GM19328 (cell line): ENCODE results near the gene SLX4.
"Not testable (repeated sequence)": the region's sequence is repeated elsewhere in the genome, so short reads cannot be mapped to it uniquely, and the experiment has no call there.

Source experiments
- ATAC-seq: cut with Tn5 transposase; IDR thresholded peaks from one replicate; pipeline ENCODE4 v1.9.1; 2021; ENCODE audit warnings: mild to moderate bottlenecking, moderate library complexity; ENCODE audit not compliant: unreplicated experiment

The SLX4 gene

DNA sequence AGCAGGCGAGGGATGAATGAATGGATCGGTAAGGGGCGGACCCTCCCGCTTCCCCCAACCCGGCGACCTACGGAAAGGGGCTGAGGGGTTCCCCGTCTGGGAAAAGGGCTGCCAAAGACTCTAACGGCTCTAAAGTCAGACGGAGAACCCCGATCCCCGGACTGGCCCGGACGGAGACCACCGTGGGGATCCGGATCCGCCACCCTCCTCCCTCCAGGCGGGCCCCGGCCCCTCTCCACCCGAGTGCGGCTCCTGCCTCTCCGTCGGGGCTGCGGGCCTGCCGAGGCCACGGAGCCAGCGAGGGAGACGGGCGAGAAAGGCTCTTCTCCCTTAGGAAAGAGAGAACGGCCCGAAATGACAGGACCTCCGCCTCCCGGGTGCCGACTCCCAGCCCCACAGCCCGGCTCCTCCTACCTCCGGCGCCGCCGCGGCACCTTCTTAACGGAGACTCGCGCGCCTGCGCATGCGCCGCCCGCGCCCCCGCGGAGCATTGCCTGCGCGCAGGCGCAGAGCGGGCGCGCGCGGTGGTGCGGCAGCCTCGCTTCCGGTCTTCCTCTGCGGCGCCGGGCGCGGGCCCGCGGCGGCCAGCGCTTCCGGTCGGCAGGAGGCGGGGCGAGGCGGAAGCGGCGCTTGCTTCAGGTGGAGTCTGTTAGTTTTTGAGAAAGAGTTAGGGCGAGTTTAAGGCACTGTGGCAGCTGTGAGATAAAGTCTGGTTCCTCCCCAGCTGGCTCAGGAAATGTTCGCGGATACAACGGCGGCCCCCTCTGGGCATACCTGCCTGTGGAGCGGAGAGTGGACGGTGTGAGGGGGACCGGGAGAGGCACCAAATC lies at the start of gene SLX4:
SLX4 (minus strand) TSS at position 461 of the 830 bp plus-strand sequence. CDS start 2,642 bp downstream, outside the sequence.
- peak; percentile 89 for ATAC-seq

DNA sequence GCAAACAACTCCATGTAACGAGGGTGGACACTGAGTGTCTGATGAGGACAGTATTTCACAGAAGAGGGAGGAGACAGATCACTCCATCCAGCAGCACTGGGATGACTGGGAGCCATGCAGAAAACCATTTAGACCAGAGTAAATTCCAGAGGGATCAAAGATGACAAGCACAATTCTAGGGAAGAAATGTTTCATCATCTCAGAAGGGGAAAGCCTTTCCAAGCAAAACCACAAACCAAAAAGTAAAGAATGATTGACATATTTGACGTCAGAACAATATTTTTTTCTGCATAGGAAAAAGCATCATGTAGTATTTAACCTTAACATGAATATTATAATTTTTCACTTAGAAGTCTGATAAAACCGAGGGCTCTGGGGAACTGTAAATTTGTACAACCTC lies 47.8 kb upstream of the SLX4 start:
- no peak for ATAC-seq

- ATAC-seq: no peak
Measured at GRCh38 chr16:3656491-3657468, 45.4 kb upstream of the SLX4 start.

- ATAC-seq: not testable (repeated sequence)
Measured at GRCh38 chr16:3656160-3656490, 44.7 kb upstream of the SLX4 start.

- ATAC-seq: no peak
Measured at GRCh38 chr16:3655396-3656159, 44.2 kb upstream of the SLX4 start.

DNA sequence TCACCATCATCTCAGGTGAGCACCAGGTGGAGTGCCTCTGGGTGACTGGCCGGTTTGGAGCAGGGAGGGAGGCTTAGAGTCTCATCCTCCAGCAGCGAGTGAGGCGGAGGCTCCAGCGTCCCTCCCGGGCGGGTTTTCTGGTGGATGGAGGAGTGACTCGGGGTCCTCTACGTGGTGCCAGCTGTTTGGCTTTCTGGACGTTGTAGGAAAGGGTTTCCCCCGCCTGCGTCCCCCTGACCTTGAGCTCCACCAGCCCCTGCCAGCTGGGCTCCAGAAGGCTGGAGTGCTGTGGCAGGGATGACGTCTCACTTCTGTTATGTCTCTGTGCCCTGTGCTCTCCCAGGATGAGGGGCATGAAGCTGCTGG lies 43.6 kb upstream of the SLX4 start:
- no peak for ATAC-seq

- ATAC-seq: no peak
Measured at GRCh38 chr16:3654249-3654991, 43.0 kb upstream of the SLX4 start, which contains the start of gene DNASE1. DNASE1 (plus strand) TSS chr16:3654691; CDS start chr16:3655374, 683 bp downstream.

GRCh38 chr16:3652373-3653195 lies 41.2 kb upstream of the SLX4 start:
- no peak for ATAC-seq

GRCh38 chr16:3651461-3652372 lies 40.3 kb upstream of the SLX4 start:
- no peak for ATAC-seq

- no peak for ATAC-seq
Measured at GRCh38 chr16:3650631-3651265, 39.3 kb upstream of the SLX4 start.

GRCh38 chr16:3646348-3646920 lies 35.0 kb upstream of the SLX4 start:
- no peak for ATAC-seq

DNA sequence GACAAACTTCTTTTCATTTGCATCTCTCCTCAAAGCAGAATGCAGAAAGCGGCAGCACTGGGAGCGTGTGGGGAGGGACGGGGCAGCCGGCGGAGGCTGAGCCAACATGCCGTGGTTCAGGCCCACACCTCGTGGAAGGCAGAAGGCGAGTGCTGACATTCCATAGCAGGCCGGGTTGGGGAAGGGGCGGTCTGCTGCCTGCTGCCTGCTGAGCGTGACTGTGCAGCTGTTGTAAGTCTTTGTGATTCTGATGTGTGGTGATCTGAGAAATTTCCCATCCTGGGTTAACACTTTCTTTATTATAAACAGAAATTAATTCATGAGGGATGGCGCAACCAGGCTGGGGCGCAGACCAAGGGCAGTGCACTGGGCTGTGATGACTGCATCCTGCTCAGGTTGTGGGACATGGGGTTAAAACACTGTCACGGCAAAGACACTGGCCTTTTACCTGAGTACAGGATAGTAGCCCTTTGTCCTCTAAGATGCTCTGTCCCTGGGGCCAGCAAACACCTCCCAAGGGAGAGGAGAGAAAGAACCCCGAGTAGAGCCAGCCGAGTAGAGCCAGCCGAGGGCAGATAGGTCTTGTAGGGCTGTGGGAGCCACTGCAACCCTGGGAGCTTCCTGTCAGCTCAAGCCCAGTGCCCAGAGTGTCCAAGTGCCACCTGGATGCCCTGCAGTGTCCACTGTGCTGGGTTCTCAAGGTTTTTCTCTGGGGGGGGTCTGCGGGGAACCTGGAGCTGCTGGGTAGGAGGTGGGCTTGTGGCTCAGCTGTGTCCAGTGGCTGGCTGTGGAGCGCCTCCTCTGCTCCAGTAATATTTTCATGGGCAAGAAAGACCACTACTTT lies 34.3 kb upstream of the SLX4 start:
- ATAC-seq: no peak

- no peak for ATAC-seq
Measured at GRCh38 chr16:3645108-3645503, 33.7 kb upstream of the SLX4 start.

DNA sequence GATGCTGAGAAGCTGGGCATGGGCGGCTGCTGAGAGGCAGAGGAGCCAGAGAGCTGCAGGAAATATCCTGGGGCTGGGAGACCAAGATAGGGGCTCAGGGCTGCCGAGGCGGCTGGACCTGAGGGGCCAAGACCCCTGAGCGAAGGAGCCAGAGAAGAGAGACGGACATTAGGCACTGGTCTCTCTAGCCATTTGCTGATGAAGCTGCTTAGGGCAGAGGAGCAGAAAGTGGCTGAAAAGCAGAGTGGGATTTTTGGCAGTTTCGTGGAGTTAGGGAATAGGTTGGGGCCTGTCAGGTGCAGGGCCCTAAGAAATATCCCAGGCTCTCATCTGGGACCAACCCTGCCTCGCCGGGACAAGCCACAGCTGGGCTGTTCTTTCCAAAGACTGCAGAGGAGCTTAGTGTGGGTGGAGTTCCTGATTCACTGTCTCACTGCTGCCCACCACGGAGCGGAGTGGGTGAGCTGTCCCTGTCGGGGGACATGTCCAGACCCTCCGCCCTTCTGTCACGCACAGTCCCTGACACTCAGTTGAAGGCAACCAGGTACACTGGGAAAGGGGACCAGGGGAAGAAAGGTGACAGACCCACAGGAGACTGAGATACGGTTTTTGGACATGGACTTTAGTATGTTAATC lies 31.8 kb upstream of the SLX4 start:
- no peak for ATAC-seq

DNA sequence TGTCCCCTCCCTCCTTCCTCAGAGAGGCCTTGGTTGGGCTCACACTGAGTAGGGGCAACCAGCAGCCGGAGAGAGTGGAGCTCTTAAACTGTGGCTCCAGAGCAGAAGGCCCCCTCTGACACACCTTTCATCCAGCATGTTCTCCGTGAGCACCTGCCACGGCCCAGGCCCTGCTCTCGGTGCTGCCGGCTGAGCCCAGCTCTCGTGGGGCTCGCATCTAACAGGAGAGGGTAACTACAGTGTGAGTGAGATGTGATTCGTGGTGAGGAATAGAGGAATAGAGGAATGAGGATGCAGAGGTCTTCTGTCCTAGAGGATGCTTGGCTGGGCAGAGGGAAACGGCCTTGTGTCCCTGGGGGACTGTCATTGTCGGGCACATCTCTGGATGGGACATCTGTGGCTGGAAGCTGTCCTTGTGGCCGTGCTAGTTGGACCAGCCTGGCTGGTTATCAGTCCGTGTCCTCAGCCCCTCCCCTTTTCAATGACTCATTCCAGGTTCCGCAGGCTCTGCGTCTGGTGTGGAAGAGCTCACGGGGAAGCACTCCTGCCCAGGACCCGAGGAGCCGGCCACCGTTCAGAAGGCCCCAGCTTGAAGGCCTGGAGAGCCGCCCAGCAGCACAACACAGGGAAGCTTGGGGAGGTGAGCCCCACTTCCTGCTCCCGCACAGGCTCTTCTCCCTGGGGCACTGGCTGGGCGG lies 31.1 kb upstream of the SLX4 start:
- no peak for ATAC-seq
